HEK293 (cell line): ENCODE measurements around the gene PPA1.
A peak's percentile ranks its signal among the peaks of the same experiment; 100 is the strongest.

Source experiments
- CTCF ChIA-PET: fragments of 350-600 bp; formaldehyde crosslinking; extraction: SDS; loops from one replicate; lab custom pipeline; 2021; ENCODE audit warnings: antibody characterized with exemption; lab: Yijun Ruan, JAX
- POLR2A ChIA-PET: fragments of 300-600 bp; formaldehyde crosslinking; extraction: SDS; loops from one replicate; lab custom pipeline; 2020; ENCODE audit warnings: antibody characterized with exemption, inconsistent platforms; lab: Yijun Ruan, JAX
- H3K27ac ChIP-seq: fragments of 200-500 bp; sonication (Bioruptor generic); 2 replicates; pipeline ENCODE4 v1.5.1; 2014; ENCODE audit warnings: low read depth, low read length, control low read depth, inconsistent platforms; ENCODE audit errors: extremely low read depth
- H3K36me3 ChIP-seq, 2 experiments: fragments of 200-500 bp in 1 of 2; sonication (Bioruptor generic) in 1 of 2; 1 replicate in 1 of 2; 2 replicates in 1 of 2; pipeline ENCODE4 v1.5.1; 2014 to 2017; ENCODE audit warnings: inconsistent platforms in 2 of 2, low read length in 2 of 2; ENCODE audit not compliant: control insufficient read depth in 2 of 2, insufficient read depth in 1 of 2
- H3K4me1 ChIP-seq: fragments of 200-500 bp; sonication (Bioruptor generic); 2 replicates; pipeline ENCODE4 v1.5.1; 2014; ENCODE audit warnings: mild to moderate bottlenecking, low read length, inconsistent platforms; ENCODE audit not compliant: control insufficient read depth, insufficient read depth
- H3K4me3 ChIP-seq: 2 replicates; pipeline ENCODE4 v1.5.1; 2011; ENCODE audit warnings: low read depth, mild to moderate bottlenecking, control low read depth, low read length, moderate library complexity
- H3K9me3 ChIP-seq: fragments of 200-500 bp; sonication (Bioruptor generic); 2 replicates; pipeline ENCODE4 v1.5.1; 2014; ENCODE audit warnings: low read depth, low read length, inconsistent platforms; ENCODE audit not compliant: control insufficient read depth, insufficient read depth
- ATF2 ChIP-seq: fragments of 450-650 bp; formaldehyde crosslinking; IDR thresholded peaks from 2 replicates; pipeline ENCODE4 v1.5.1; 2016; ENCODE audit warnings: missing biosample characterization, missing genetic modification characterization, low read depth
- HOXD13 ChIP-seq: sonication (generic); formaldehyde crosslinking; IDR thresholded peaks from 2 replicates; pipeline ENCODE4 v1.8.0; 2022; ENCODE audit warnings: missing genetic modification reagents, borderline replicate concordance
- OSR2 ChIP-seq: fragments of 450-650 bp; formaldehyde crosslinking; IDR thresholded peaks from 2 replicates; pipeline ENCODE4 v1.5.1; 2016; ENCODE audit warnings: missing biosample characterization, missing genetic modification characterization
- OVOL3 ChIP-seq: fragments of 450-650 bp; formaldehyde crosslinking; IDR thresholded peaks from 2 replicates; pipeline ENCODE4 v1.5.1; 2016; ENCODE audit warnings: missing biosample characterization, missing genetic modification characterization
- PATZ1 ChIP-seq: fragments of 450-650 bp; formaldehyde crosslinking; IDR thresholded peaks from 2 replicates; pipeline ENCODE4 v1.5.1; 2016; ENCODE audit warnings: missing biosample characterization, missing genetic modification characterization
- SCRT1 ChIP-seq: fragments of 450-650 bp; formaldehyde crosslinking; IDR thresholded peaks from 2 replicates; pipeline ENCODE4 v1.5.1; 2016; ENCODE audit warnings: missing biosample characterization, missing genetic modification characterization, borderline replicate concordance
- SCRT2 ChIP-seq: fragments of 450-650 bp; formaldehyde crosslinking; IDR thresholded peaks from 2 replicates; pipeline ENCODE4 v1.5.1; 2016; ENCODE audit warnings: missing biosample characterization, missing genetic modification characterization
- TCF7L2 ChIP-seq: IDR thresholded peaks from 2 replicates; pipeline ENCODE4 v1.6.1; 2011; ENCODE audit warnings: low read depth, mild to moderate bottlenecking, inconsistent platforms, low read length, moderate library complexity, borderline replicate concordance
- ZBTB17 ChIP-seq: fragments of 450-650 bp; formaldehyde crosslinking; IDR thresholded peaks from 2 replicates; pipeline ENCODE4 v1.5.1; 2016; ENCODE audit warnings: missing biosample characterization, missing genetic modification characterization
- ZBTB48 ChIP-seq: fragments of 450-650 bp; formaldehyde crosslinking; IDR thresholded peaks from 2 replicates; pipeline ENCODE4 v1.5.1; 2016; ENCODE audit warnings: missing biosample characterization, missing genetic modification characterization
- ZNF10 ChIP-seq: fragments of 450-650 bp; formaldehyde crosslinking; IDR thresholded peaks from 2 replicates; pipeline ENCODE4 v1.5.1; 2017; ENCODE audit warnings: missing biosample characterization, missing genetic modification characterization
- ZNF2 ChIP-seq: fragments of 450-650 bp; formaldehyde crosslinking; IDR thresholded peaks from 2 replicates; pipeline ENCODE4 v1.5.1; 2016; ENCODE audit warnings: missing biosample characterization, missing genetic modification characterization
- ZNF223 ChIP-seq: fragments of 450-650 bp; formaldehyde crosslinking; IDR thresholded peaks from 2 replicates; pipeline ENCODE4 v1.5.1; 2016; ENCODE audit warnings: missing biosample characterization, missing genetic modification characterization
- ZNF239 ChIP-seq: fragments of 450-650 bp; formaldehyde crosslinking; IDR thresholded peaks from 2 replicates; pipeline ENCODE4 v1.5.1; 2016; ENCODE audit warnings: missing biosample characterization, missing genetic modification characterization
- ZNF248 ChIP-seq: fragments of 450-650 bp; formaldehyde crosslinking; IDR thresholded peaks from 2 replicates; pipeline ENCODE4 v1.5.1; 2017; ENCODE audit warnings: missing biosample characterization, missing genetic modification characterization
- ZNF302 ChIP-seq: fragments of 450-650 bp; formaldehyde crosslinking; IDR thresholded peaks from 2 replicates; pipeline ENCODE4 v1.5.1; 2016; ENCODE audit warnings: missing biosample characterization, missing genetic modification characterization, low read depth
- ZNF354C ChIP-seq: fragments of 450-650 bp; formaldehyde crosslinking; IDR thresholded peaks from 2 replicates; pipeline ENCODE4 v1.5.1; 2016; ENCODE audit warnings: missing biosample characterization, missing genetic modification characterization, low read depth, borderline replicate concordance
- ZNF37A ChIP-seq: fragments of 450-650 bp; IDR thresholded peaks from 2 replicates; pipeline ENCODE4 v1.5.1; 2018; ENCODE audit warnings: missing biosample characterization, missing genetic modification characterization
- ZNF585B ChIP-seq: fragments of 450-650 bp; formaldehyde crosslinking; IDR thresholded peaks from 2 replicates; pipeline ENCODE4 v1.5.1; 2016; ENCODE audit warnings: missing biosample characterization, missing genetic modification characterization
- ZNF747 ChIP-seq: fragments of 450-650 bp; formaldehyde crosslinking; IDR thresholded peaks from 2 replicates; pipeline ENCODE4 v1.5.1; 2016; ENCODE audit warnings: missing biosample characterization, missing genetic modification characterization
- ZNF76 ChIP-seq: fragments of 450-650 bp; formaldehyde crosslinking; IDR thresholded peaks from 2 replicates; pipeline ENCODE4; 2016; ENCODE audit warnings: low read depth, missing biosample characterization, missing genetic modification characterization, borderline replicate concordance
- ZNF768 ChIP-seq: fragments of 450-650 bp; formaldehyde crosslinking; IDR thresholded peaks from 2 replicates; pipeline ENCODE4 v1.5.1; 2018; ENCODE audit warnings: missing biosample characterization, mild to moderate bottlenecking, missing genetic modification characterization
- ZNF791 ChIP-seq: fragments of 450-650 bp; formaldehyde crosslinking; IDR thresholded peaks from 2 replicates; pipeline ENCODE4 v1.5.1; 2016; ENCODE audit warnings: missing biosample characterization, missing genetic modification characterization
- TF ChIP-seq, protein P1 (sequence below): fragments of 450-650 bp; formaldehyde crosslinking; IDR thresholded peaks from 2 replicates; pipeline ENCODE4 v1.5.1; 2017; ENCODE audit warnings: missing biosample characterization, mild to moderate bottlenecking, missing genetic modification characterization, moderate library complexity

PPA1 gene

DNA sequence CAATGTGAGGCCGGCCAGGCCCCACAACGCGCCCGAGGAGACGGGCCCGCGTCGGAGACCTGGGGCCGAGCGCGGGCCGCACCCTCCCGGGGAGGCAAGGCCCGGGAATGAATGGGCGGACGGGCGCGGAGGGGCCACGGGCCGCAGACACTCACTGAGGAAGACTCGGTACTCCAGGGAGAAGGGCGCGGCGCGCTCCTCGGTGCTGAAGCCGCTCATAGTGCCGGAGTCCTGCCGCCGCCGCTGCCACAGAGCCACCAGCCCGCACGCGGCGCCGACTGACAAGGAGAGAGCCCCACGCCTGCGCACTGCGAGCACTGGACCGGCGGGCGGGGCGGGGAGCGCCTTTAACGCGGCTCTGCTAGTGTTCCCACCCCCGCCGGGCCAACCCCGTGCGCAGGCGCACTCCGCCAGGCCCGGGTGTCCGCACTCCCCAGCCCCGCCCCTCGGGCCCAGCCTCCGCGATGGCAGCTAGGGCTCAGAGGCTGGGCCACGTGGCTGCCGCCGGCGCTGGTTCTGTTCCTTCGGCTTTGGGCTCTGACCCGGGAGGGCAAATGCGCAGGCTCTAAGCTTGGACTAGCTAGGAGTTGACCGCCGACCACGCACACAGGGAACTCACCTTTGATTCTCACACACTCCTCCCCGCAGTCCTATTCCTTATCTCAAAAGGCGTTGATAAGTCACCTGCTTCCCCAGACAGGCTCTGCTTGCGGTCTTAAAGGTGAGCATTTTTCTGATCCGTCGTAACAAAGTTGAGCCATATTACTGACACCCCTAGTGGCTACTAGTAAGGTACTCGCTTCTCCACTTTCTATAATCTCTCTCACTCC is at the start of gene PPA1 (continued):
- TF ChIP-seq ZNF239 (tag by site-specific recombination) = 0 out of 2 replicates have a peak, but pooled peaks have one; percentile 28
- TF ChIP-seq ZNF585B (tag by site-specific recombination) = no peak
- TF ChIP-seq PATZ1 (tag by site-specific recombination) = peak; percentile 89
- TF ChIP-seq ZNF76 (tag by site-specific recombination) = peak; percentile 22; the same call in 1 of the 2 replicates
- TF ChIP-seq ZNF2 (tag by site-specific recombination) = peak; percentile 11
- TF ChIP-seq HOXD13 = no peak
- TF ChIP-seq ZNF768 = peak; percentile 9; the same call in 1 of the 2 replicates
- TF ChIP-seq SCRT2 = no peak

DNA sequence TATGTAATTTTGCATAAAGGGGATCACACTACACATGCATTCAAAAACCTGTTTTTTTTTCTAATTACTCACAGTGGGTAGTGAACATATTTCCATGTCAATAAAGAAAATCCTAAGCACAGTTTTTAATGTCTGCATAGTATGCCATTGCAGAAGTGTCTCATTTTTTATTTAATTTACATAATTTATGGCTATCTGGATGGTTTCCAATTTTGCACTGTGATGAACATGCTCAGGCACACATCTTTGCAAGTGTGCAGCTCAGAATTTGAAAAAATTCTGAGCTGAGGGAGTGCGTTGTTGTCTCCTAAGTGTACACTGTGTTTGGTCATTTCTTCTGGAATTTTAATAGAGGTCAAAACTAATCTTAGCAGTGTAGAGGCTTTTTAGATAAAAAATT is 48.4 kb upstream of the PPA1 start:
- Histone ChIP-seq H3K36me3 (no peaks in the 10 kb centered on the region; a peak in 1 of 3 replicates), H3K9me3 (no peaks in the 10 kb centered on the region), H3K4me3 (no peak overlapping the region), H3K27ac (no peak overlapping the region), H3K4me1 (no peaks in the 10 kb centered on the region)
- ChIA-PET CTCF (interaction anchor here (0.8 to 1.3 kb wide), 4 partner anchors 9 to 106 kb away, joined by 3 to 5 read pairs (median 4); no protein-coding TSS in a partner anchor), POLR2A (no interaction called here)
- TF ChIP-seq ZNF747 (no peak), ZBTB17 (no peak), ZNF248 (tag by site-specific recombination) (no peak), ZNF354C (tag by site-specific recombination) (no peak), HOXD13 (no peak), ZNF37A (tag by site-specific recombination) (no peak), ZNF10 (tag by site-specific recombination) (no peak), SCRT1 (tag by site-specific recombination) (no peak), ZBTB48 (no peak), ZNF302 (no peak), ZNF223 (tag by site-specific recombination) (no peak), TCF7L2 (no peak)
- TF ChIP-seq, protein P1, sequence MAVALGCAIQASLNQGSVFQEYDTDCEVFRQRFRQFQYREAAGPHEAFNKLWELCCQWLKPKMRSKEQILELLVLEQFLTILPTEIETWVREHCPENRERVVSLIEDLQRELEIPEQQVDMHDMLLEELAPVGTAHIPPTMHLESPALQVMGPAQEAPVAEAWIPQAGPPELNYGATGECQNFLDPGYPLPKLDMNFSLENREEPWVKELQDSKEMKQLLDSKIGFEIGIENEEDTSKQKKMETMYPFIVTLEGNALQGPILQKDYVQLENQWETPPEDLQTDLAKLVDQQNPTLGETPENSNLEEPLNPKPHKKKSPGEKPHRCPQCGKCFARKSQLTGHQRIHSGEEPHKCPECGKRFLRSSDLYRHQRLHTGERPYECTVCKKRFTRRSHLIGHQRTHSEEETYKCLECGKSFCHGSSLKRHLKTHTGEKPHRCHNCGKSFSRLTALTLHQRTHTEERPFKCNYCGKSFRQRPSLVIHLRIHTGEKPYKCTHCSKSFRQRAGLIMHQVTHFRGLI (tag by site-specific recombination) = no peak

DNA sequence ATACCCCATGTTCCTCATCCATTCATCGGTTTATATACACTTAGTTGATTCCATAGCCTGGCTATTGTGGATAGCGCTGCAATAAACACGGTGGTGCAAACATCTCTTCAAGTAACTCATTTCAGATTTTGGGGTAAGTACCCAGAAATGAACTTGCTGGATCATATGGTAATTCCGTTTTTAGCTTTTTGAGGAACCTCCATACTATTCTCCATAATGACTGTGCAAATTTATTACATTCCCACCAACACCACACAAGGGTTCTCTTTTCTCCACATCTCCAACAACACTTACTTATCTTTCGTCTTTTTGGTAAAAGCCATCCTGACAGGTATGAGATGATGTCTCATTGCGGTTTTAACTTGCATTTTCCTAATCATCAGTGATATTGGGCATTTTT is 46.9 kb upstream of the PPA1 start:
- ChIA-PET POLR2A (no interaction called here), CTCF (interaction anchor here (1.5 to 1.6 kb wide), 2 partner anchors 8 to 15 kb away, joined by 4 read pairs; no protein-coding TSS in a partner anchor)
- H3K36me3 ChIP-seq = no peaks in the 10 kb centered on the region; a peak in 1 of 3 replicates
- no peaks in the 10 kb centered on the region for H3K9me3 ChIP-seq
- no peaks in the 10 kb centered on the region for H3K4me1 ChIP-seq
- H3K4me3 ChIP-seq = no peak overlapping the region
- H3K27ac ChIP-seq = no peak overlapping the region
- TF ChIP-seq ZNF791 (tag by site-specific recombination) (no peak), OSR2 (no peak), OVOL3 (no peak), ATF2 (no peak)
